Kidney capillary endothelial cell (primary cell): ENCODE data around the gene JAG2.

Source experiments
- DNase-seq: peaks from one replicate; pipeline ENCODE4 v3.0.0-alpha.2; 2018; ENCODE audit warnings: low spot score

The JAG2 gene

GRCh38 chr14:105139831-105140239, 28.7 kb downstream of the JAG2 start:
- DNase-seq: no peak

DNA sequence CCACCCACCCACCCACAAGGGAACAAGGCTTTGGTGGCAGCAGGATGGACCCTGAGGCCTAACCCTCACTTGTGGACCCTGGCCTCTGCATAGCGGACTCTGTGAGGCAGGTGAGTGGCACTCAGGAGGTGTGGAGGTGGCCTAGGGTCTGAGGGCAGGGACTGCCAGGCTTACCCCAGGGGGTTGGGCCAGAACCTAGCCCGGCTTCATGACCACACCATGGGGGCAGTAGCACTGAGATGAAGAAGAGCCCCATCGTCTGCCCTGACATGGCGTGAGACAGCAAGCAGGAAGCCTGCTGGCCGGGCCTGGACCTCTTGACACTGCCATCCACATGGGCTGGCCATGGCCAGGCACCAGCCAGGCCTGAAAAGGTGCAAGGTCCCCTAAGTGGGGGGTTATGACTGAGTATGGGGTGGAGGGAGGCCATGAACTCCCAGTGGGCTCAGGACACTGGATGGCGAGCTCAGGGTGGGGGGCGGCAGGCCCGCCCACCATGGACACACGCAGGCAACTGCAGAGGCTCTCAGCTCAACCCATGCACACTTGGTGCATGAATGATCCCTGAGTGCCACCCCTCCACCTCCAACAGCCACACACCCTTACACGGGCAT, 29.3 kb downstream of the JAG2 start:
- DNase-seq: no peak

- no peak for DNase-seq
Measured at GRCh38 chr14:105138551-105139111, 29.9 kb downstream of the JAG2 start.

GRCh38 chr14:105138021-105138541, 30.5 kb downstream of the JAG2 start:
- no peak for DNase-seq

DNA sequence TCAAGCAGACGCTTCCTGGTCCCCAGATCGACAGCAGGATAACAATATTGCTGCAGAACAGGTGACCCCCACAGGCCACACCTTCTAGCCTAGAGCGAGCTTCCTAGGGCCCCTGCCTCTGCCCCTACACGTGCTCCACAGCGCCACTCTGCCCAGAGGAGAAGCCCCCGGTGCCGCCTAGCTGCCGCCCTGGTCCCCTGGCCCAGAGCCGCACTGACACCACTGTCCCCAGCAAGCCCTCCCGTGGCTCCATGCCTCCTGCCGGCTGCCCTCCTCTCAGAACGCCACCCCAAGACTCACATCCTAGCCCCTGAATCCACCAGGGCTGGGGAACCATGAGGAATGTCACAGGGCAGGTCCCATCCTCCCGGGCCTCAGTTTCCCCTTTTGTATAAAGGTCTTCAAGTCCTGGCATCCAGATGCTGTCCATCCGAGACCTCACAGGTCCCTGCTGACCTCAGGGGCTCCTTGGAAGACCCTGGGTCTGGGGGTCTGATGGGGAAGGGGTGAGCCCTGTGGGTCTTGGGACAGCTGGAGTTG, 31.0 kb downstream of the JAG2 start:
- no peak for DNase-seq

GRCh38 chr14:105136401-105137322, 31.9 kb downstream of the JAG2 start:
- DNase-seq: no peak

GRCh38 chr14:105135700-105136395, 32.7 kb downstream of the JAG2 start:
- DNase-seq: no peak

DNA sequence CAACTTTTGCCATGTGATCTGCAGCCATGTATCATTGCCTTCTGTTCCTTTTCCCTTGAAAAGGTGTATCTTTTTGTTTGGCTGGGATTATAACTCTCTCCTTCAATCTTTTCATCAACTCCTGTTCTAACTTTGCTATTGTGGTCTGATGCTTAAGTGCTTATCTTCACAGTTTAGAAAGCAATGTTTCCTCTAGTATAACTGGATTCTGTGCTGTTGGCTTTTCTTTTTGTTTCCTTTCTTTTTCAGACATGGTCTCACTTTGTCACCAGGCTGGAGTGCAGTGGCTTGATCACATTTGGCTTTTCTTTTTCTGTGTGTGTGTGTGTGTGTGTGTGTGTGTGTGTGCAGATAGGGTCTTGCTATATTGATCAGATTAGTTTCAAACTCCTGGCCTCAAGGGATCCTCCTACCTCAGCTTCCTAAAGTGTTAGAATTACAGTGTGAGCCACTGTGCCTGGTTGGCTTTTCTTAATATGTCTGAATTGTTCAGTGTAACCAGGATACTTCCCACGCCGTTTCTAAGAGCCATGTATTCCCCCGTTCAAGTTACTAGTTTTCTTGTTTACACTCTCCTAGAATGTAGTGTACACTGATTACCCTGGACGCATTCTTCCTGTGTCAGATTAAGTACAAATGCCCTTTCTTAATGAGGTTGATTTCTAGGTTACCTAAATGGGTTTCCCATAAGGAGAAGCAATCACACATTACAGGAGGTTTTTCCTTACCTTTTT, 35.5 kb downstream of the JAG2 start:
- no peak for DNase-seq

GRCh38 chr14:105131241-105131640, 37.3 kb downstream of the JAG2 start:
- DNase-seq: no peak

DNA sequence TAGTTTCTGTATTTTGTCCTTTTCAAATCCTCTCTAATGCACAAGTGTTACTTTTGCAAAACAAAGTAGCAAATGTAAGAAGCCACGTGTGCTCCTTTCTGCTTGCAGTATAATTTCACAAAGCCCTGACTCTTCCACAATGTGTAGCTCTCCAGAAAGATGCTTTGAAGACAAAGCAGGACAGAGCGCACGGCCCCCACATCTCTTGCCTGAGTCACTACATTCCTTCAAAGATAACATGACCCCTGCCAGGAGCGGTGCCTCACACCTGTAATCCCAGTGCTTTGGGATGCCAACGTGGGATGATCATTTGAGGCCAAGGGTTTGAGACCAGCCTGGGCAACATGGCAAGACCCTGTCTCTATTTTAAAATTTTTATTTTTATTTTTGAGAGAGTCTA, 40.5 kb downstream of the JAG2 start:
- no peak for DNase-seq

DNA sequence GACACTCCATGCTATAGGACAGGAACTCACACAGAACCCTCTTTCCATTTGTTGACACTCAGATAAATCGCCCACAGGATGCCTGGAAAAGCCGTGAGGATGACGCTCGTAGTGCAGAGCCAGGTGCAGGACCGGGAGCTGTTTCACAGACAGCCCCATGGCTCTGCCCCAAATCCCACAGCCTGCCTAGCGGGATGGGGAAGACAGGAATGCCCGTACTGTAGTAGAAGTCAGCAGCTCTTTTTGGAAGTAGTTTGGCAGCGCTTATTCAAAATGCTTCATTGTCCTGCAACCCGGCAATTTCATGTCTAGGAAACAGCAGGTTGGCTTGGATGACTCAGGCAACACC, 41.6 kb downstream of the JAG2 start:
- no peak for DNase-seq

DNA sequence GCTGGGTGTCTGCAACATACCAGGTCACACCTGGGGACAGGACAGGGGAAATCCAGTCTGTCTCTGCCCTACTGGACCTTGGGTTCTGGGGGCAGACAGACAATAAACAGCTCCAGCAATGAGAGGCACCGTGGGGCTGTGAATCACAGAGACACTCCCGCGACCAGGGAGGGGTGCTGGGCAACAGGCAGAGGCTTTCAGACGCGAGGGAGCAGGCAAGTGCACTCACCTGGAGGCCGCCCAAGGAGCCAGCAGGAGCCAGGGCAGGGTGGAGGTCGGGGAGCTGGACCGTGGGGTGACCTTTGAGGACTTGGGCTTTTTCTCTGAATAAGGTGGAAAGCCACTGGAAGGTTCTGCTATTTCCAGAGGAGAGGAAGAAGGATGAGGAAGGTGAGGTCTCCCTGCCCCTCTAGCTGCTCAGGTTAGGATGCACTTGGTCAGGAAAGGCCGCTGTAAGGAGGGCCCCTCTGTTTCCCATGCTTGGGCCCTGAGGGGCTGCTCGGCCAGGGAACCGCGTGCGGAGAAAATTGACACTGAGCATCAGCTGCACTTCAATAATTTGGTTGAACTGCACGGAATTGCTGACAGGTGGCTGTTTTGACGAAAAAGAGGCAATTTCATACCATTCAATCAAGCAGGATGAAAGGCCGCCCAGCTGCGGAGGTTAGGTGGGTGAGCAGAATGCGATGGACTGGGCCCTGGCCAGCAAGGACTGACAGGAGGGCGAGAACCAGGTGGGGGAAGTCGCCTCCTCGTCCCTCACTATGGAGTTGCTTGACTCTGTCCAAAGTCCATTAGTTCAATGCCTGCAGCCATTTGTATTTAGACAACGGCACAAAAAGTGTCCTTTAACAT, 42.2 kb downstream of the JAG2 start:
- DNase-seq: no peak

DNA sequence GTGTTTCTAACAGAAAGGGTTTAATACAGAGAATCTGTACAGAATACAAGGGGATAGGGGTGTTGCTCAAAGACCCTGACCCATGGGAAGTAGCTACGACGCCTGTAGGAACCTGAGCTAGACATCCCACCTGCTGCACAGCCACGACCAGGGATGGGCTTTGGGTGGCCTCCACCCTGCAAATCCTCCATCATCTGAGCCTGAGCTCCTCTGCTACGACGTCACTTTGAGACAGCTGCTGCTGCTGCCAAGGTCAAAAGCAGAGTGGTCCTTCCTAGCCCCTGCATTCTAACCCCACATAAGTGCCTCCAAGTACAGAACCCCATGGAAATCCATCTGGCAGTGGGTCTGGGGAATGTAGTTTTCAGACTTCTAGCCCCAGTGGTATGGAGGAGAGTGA, 43.8 kb downstream of the JAG2 start:
- no peak for DNase-seq

DNA sequence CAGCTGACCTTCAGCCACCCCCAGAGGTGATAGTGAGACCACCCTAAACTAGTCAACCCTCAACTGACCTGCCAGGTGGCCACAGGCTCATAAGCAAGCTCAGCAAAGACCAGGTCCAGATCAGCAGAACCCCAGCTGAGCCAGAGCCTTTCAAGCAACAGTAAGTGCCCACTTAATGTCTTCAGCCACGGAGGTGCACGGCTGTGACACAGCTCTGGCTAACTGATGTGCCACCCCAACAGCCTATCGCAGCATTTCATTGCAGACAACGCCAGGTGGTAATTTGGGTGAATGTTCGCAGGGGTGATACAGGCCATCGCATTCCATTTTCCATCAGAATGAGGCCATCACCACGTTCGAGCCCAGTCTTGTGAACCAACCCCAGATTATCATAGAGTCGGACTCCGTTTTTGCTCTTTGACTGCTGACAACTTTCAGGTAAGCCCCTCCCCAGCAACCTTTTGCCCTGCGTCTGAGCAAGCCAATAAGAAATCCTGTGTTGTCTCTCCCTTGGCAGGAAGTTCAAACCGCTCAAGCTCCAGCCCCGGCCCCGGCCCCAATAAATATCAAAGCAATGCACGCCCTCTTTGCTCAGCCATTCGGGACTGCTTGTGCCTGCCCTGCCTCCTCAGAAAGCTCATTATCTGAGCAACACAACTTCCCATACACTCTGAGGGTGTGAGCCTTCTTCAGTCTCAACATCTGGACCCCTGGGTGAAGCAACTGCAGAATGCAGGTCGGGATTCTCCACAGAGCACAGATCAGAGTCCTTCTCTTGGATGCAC, 44.4 kb downstream of the JAG2 start:
- DNase-seq: no peak

- no peak for DNase-seq
Measured at GRCh38 chr14:105123064-105123665, 45.4 kb downstream of the JAG2 start.

GRCh38 chr14:105120056-105120455, 48.5 kb downstream of the JAG2 start:
- DNase-seq: no peak

DNA sequence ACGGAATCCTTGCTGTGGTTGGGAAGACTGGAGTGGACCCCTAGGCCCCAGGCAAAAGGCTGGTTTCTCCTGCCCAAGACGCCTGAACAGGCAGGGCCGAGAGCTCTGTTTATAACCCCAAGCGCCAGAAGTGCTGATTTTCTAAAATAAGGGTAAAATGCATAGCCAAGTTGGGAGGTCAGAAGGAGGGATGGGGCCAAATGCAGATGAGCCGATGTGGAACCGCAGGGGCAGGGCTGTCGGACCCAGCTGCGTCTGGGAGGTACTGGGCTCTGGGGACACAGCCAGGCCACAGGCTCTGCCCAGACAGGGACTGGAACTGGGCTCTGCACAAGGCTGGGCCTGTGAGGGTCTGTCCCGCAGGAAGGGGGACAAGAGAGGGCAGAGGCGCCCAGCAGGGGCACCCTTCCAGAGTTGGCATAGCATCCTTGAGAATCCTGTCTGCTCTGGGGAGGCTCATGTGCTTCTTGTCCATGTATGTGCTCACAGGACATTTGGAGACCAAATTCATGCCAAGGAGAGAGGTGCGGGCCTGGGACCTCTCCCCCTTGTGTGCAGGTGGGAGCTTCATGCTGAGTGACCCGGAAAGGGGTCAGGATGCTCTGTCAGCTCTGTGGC, 49.1 kb downstream of the JAG2 start:
- no peak for DNase-seq

DNA sequence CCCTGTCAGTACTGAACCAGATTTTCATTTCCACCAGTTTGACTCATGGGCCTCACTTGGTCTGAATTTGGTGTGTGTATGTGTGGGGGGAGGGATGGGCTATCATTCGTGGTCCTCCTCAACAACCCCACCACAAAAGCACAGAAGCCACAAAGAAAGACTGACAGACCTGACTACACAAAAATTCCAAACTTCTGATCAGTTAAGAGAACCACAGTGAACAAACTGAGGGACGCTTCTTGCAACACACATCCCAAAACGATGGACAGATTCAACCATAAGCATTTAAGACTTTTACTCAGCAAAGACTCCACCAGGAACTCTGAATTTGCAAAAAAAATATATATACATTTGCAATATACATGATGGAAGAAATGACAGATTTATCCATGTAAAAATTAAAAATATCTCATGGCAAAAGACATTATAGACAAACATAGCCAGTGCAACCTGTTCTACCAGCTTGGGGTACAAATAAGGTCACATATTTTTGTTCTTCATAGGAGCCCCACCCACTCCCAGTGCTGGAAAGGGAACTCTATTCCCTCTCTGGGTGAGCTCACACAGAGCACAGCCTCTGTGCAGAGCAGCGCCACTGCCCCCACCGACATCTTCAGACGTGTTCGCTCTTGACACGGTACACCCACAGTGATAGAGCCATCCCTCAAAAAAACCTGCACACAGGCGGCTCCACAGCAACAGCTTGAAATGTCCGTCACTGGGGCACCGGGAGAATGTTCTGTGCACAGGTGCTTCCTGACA, 49.7 kb downstream of the JAG2 start:
- no peak for DNase-seq
